ENCODE data around the gene ARHGAP27. TPM values are rescaled to one million over a fixed set of nuclear protein-coding genes. Genes with fewer than 3 reads are reported as not detected.
"Not testable (repeated sequence)": the region's sequence is repeated elsewhere in the genome, so short reads cannot be mapped to it uniquely, and the experiment has no call there.

Gene ARHGAP27
- total RNA-seq, 1 donor from 2014 or later = 73.8 TPM

DNA sequence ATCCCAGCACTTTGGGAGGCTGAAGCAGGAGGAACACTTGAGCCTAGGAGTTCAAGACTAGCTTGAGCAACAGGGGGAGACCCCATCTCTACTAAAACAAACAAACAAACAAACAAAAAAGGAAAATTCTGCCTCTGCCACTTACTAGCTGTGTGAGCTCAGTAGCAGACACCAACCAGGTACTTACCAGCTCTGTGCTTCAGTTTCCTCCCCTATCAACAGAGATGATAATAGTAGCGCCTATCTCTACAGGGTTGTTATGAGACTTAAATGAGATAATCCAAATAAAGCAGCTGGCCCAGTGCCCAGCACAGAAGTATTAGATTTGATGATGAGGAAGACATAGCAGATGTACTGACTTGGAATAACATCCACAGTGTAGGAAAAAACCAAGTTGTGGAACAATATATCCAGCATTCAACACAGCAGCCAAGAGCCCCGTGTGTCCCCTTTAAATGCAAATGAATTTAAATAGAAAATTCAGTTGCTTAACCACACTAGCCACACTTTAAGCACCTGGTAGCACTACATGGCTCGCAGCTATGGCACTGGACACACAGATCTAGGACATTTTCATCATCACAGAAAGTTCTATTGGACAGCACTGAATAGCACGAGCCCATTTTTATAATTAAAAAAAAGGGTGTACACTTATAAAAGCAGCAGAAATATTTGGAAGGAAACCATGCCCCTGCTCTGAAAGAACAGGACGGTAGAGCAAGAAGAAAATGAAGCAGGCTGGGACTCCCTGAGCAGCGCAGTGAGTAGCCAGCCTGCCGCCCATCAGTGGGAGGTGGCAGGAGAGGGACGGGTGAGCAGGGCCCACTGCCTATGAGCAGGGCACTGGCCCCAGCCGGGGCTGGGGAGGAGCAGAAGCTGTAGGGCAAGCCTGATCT lies 19.9 kb upstream of the ARHGAP27 start:
- peak; percentile 10 for ATAC-seq
- H3K9me3 ChIP-seq; H3K4me3 ChIP-seq; H3K27ac ChIP-seq; H3K27me3 ChIP-seq; intact Hi-C loops (cut with DNase I); DNase-seq; H3K4me1 ChIP-seq: not testable (repeated sequence)
- peaks cover 21% of the 10 kb centered on the region for H3K36me3 ChIP-seq

GRCh38 chr17:45451660-45452059 lies 19.0 kb upstream of the ARHGAP27 start:
- intact Hi-C loops (cut with DNase I); H3K4me3 ChIP-seq: not testable (repeated sequence)
- H3K36me3 ChIP-seq = peaks cover 18% of the 10 kb centered on the region

DNA sequence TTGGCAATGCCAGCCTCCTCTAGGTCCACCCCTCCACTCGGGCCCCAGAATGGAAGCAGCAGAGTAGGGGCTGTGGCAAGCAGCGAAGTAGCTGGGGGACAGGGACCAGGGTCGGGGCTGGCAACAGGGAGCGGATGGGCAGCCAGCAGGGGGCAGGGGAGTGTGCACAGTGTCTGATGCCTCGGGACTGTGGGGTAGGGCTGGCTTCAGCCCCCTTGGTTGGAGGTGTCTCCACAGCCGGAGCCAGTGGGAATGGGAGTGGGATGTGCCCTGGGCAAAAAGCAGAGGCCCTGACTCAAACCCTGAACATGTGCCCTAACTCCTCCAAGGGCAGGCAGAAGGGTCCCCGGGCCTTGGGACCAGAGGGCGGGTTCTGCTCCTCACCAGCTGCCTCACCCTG lies 18.5 kb upstream of the ARHGAP27 start:
- DNase-seq = peak; percentile 64
- Histone ChIP-seq H3K4me1 (peaks cover 10% of the 10 kb centered on the region), H3K36me3 (peaks cover 13% of the 10 kb centered on the region), H3K9me3 (no peaks in the 10 kb centered on the region), H3K27me3 (no peaks in the 10 kb centered on the region), H3K27ac (no peak overlapping the region), H3K4me3 (no peak overlapping the region)
- TF ChIP-seq, protein P1, sequence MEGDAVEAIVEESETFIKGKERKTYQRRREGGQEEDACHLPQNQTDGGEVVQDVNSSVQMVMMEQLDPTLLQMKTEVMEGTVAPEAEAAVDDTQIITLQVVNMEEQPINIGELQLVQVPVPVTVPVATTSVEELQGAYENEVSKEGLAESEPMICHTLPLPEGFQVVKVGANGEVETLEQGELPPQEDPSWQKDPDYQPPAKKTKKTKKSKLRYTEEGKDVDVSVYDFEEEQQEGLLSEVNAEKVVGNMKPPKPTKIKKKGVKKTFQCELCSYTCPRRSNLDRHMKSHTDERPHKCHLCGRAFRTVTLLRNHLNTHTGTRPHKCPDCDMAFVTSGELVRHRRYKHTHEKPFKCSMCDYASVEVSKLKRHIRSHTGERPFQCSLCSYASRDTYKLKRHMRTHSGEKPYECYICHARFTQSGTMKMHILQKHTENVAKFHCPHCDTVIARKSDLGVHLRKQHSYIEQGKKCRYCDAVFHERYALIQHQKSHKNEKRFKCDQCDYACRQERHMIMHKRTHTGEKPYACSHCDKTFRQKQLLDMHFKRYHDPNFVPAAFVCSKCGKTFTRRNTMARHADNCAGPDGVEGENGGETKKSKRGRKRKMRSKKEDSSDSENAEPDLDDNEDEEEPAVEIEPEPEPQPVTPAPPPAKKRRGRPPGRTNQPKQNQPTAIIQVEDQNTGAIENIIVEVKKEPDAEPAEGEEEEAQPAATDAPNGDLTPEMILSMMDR (IDR thresholded peaks at IDR 0.05) = no peak
- no peak for ATAC-seq
- intact Hi-C loops (cut with DNase I) = no loop called here

More at GRCh38 chr17:45451660-45452059, 19.0 kb upstream of the ARHGAP27 start:
- not testable (repeated sequence) for H3K9me3 ChIP-seq, ATAC-seq, H3K27me3 ChIP-seq, DNase-seq, H3K27ac ChIP-seq
- H3K4me1 ChIP-seq = peaks cover 10% of the 10 kb centered on the region

GRCh38 chr17:45449708-45450329 lies 17.1 kb upstream of the ARHGAP27 start:
- H3K27me3 ChIP-seq; H3K4me3 ChIP-seq; H3K27ac ChIP-seq; H3K9me3 ChIP-seq; ATAC-seq; intact Hi-C loops (cut with DNase I): not testable (repeated sequence)
- Histone ChIP-seq H3K4me1 (peaks cover 10% of the 10 kb centered on the region), H3K36me3 (peaks cover 16% of the 10 kb centered on the region)
- peak; percentile 11 for DNase-seq

GRCh38 chr17:45449260-45449659 lies 16.6 kb upstream of the ARHGAP27 start:
- peak; percentile 33 for DNase-seq
- H3K4me3 ChIP-seq; H3K9me3 ChIP-seq; H3K27me3 ChIP-seq; H3K27ac ChIP-seq; ATAC-seq; intact Hi-C loops (cut with DNase I): not testable (repeated sequence)
- Histone ChIP-seq H3K4me1 (peaks cover 10% of the 10 kb centered on the region), H3K36me3 (peaks cover 16% of the 10 kb centered on the region)

DNA sequence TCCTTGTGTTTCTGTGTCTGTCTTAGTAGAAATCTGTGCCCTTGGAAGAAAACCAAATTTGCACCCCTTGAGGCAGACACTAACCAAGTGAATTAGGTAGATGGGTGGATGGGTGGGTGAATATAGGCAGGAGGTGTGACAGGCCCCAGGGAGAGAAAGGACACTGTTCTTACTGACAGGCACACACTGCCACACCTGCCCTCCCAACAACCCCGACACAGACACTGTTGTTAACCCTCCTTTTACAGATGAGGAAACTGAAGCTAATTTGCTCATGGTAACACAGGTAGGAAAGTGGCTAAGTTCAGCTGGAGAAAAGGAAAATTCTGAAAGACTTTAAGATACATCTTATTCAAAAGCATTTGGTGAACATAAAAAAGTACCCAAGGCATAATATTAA lies 15.8 kb upstream of the ARHGAP27 start:
- DNase-seq; ATAC-seq; H3K27me3 ChIP-seq; intact Hi-C loops (cut with DNase I); H3K9me3 ChIP-seq; H3K4me3 ChIP-seq: not testable (repeated sequence)
- H3K27ac ChIP-seq = peak overlapping the region; percentile 81
- peaks cover 11% of the 10 kb centered on the region for H3K36me3 ChIP-seq
- H3K4me1 ChIP-seq = peaks cover 10% of the 10 kb centered on the region

DNA sequence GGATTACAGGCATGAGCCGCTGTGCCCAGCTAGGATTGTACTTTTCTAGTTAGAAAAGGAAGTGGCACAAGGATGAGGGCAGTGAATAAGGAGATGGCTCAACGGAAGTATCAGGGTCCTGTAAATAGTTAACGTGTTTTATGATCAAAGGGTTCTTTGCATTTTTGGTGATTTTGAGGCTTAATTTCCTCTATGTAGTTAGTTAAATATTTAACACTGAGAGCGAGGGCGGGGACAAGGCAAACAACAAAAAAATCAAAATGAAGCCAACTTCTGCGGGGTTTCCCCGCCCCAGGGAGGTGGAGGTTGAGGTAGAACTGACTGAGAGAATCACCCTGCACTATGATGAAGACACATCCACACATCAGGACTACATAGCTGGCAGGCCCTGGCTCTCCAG lies 15.4 kb upstream of the ARHGAP27 start:
- ATAC-seq; intact Hi-C loops (cut with DNase I); H3K9me3 ChIP-seq; H3K4me3 ChIP-seq; H3K27me3 ChIP-seq: not testable (repeated sequence)
- H3K27ac ChIP-seq = peak overlapping the region; percentile 81
- DNase-seq = peak; percentile 48
- H3K36me3 ChIP-seq = peaks cover 11% of the 10 kb centered on the region
- H3K4me1 ChIP-seq = peaks cover 10% of the 10 kb centered on the region

GRCh38 chr17:45447650-45448049 lies 15.0 kb upstream of the ARHGAP27 start:
- DNase-seq (peak; percentile 63), ATAC-seq (peak; percentile 2)
- Histone ChIP-seq H3K36me3 (peaks cover 11% of the 10 kb centered on the region), H3K4me1 (peaks cover 10% of the 10 kb centered on the region), H3K27ac (peak overlapping the region; percentile 81)
- H3K27me3 ChIP-seq; H3K9me3 ChIP-seq; H3K4me3 ChIP-seq; intact Hi-C loops (cut with DNase I): not testable (repeated sequence)

- peak; percentile 67 for ATAC-seq
- intact Hi-C loops (cut with DNase I); H3K4me3 ChIP-seq; H3K9me3 ChIP-seq; H3K27me3 ChIP-seq: not testable (repeated sequence)
- H3K27ac ChIP-seq = peak overlapping the region; percentile 81
- peaks cover 10% of the 10 kb centered on the region for H3K4me1 ChIP-seq
- DNase-seq = peak; percentile 66
- peaks cover 11% of the 10 kb centered on the region for H3K36me3 ChIP-seq
These were observed 14.4 kb upstream of the ARHGAP27 start for GRCh38 chr17:45446872-45447625.

DNA sequence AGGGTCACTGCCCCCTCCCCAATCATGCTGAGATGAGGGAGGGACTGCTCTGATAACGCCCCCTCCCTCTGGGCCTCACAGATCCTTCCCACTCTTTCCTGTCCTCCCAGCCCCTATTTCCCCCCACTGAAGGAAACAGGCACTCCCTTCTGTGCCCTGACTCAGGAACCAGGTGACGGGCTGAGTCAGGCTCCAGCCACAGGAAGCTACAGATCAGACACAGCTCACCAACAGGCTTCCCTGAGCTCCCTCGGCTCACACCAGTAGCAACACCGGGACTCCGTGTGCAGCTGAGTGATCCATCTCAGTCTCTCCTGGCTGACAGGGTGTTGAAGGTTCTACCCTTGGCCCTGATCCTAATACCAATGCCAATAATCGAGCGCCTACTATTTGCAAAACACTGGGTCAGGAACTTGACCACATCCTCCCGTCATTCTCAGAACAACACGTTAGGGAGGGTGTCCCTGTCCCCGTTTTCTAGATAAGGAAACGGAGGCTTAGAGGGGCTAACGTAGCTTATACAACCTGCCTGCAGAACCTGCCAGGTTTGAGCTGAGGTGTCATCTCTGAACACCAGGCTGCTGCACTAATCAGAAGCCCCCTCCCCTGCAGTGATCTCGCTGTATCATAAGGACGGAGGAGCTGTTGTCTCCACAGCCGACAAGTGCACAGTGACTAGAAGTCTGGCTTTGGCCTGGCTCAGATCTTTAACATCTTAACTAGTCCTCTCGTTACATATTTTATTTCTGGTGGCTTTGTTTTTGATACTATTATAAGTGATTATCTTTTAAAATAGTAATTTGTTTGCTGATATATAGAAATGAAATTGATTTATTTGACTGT lies 13.5 kb upstream of the ARHGAP27 start:
- intact Hi-C loops (cut with DNase I) = not testable (repeated sequence)

DNA sequence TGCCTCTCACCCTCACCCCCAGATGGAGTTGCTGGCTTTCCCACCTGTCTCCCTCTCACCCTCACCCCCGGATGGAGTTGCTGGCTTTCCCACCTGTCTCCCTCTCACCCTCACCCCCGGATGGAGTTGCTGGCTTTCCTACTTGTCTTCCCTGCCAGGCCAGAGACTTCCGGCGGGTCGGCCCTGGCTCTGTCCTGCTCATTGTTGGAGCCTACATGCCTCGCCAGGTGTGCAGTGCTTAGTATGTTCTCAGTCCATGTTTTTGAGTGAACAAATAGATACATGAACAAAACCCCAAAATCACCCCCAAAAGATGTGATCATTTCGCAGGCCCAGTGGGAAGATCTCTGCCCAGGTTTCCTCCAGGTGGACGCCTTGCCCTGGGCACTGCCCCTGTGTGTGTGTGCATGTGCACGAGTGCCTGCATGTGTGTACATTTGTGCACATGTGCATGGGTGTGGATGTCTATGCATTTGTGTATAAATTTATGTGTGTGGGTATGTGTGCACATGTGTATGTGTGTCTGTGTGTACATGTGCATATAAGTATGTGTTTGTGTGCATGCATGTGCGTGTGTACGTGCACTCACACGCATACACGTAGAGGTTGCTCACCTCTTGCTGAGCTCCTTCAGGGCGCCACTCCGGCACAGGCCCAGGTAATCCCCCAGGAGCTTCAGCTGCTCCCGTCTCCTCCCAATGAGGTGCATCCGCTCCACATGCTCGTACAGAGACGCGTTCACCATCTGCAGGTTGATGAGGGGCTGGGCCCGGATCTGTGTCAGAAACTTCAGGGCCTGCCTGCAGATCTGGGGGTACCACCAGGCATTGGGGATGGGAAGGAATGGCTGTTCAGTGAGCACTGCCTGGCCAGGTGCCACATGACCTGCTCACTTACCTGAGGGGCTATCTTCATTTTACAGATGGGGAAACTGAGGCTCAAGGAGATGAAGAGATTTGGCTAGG lies 12.5 kb upstream of the ARHGAP27 start:
- ATAC-seq; H3K4me3 ChIP-seq; intact Hi-C loops (cut with DNase I); H3K9me3 ChIP-seq; H3K27me3 ChIP-seq: not testable (repeated sequence)
- Histone ChIP-seq H3K27ac (peak overlapping the region; percentile 71), H3K4me1 (peaks cover 13% of the 10 kb centered on the region), H3K36me3 (peaks cover 11% of the 10 kb centered on the region)
- DNase-seq = peak; percentile 39

More for the DNA sequence above, 13.5 kb upstream of the ARHGAP27 start:
- Histone ChIP-seq H3K27ac (peak overlapping the region; percentile 71), H3K4me1 (peaks cover 10% of the 10 kb centered on the region), H3K36me3 (peaks cover 11% of the 10 kb centered on the region)
- DNase-seq (peak; percentile 66), ATAC-seq (peak; percentile 68)
- H3K27me3 ChIP-seq, H3K4me3 ChIP-seq, H3K9me3 ChIP-seq: not testable (repeated sequence)
